ENCODE data around the gene LPP.

The LPP gene

GRCh38 chr3:188729422-188729821 lies 575.5 kb downstream of the LPP start:
- no peak for DNase-seq

- DNase-seq, result no peak
Measured at GRCh38 chr3:188734395-188734794, 580.4 kb downstream of the LPP start.

- no peak for DNase-seq
Measured at GRCh38 chr3:188739511-188739910, 585.6 kb downstream of the LPP start.

- no peak for DNase-seq
Measured at GRCh38 chr3:188740010-188740409, 586.1 kb downstream of the LPP start.

- no peak for DNase-seq
Measured at GRCh38 chr3:188742755-188743550, 589.0 kb downstream of the LPP start.

- no peak for DNase-seq
Measured at GRCh38 chr3:188744166-188744565, 590.2 kb downstream of the LPP start.

- no peak for DNase-seq
Measured at GRCh38 chr3:188745031-188745430, 591.1 kb downstream of the LPP start.

- DNase-seq, result no peak
Measured at GRCh38 chr3:188746291-188746783, 592.4 kb downstream of the LPP start.

GRCh38 chr3:188747489-188747888 lies 593.5 kb downstream of the LPP start:
- no peak for DNase-seq

- no peak for DNase-seq
Measured at GRCh38 chr3:188749010-188749617, 595.2 kb downstream of the LPP start.

- DNase-seq, result no peak
Measured at GRCh38 chr3:188749830-188750229, 595.9 kb downstream of the LPP start.

- DNase-seq, result no peak
Measured at GRCh38 chr3:188750617-188751016, 596.7 kb downstream of the LPP start.

GRCh38 chr3:188752850-188753249 lies 598.9 kb downstream of the LPP start:
- no peak for DNase-seq

- no peak for DNase-seq
Measured at GRCh38 chr3:188754267-188754666, 600.3 kb downstream of the LPP start.

GRCh38 chr3:188756241-188756640 lies 602.3 kb downstream of the LPP start:
- DNase-seq, result no peak

- DNase-seq, result no peak
Measured at GRCh38 chr3:188759336-188760005, 605.5 kb downstream of the LPP start.

- DNase-seq, result no peak
Measured at GRCh38 chr3:188760408-188760807, 606.5 kb downstream of the LPP start.

- DNase-seq, result no peak
Measured at GRCh38 chr3:188761439-188761838, 607.5 kb downstream of the LPP start.

GRCh38 chr3:188761964-188762363 lies 608.0 kb downstream of the LPP start:
- no peak for DNase-seq

GRCh38 chr3:188764609-188765008 lies 610.7 kb downstream of the LPP start:
- DNase-seq, result peak; percentile 21

GRCh38 chr3:188769831-188770230 lies 615.9 kb downstream of the LPP start:
- no peak for DNase-seq

- no peak for DNase-seq
Measured at GRCh38 chr3:188772886-188773285, 618.9 kb downstream of the LPP start.

GRCh38 chr3:188775412-188775811 lies 621.5 kb downstream of the LPP start:
- no peak for DNase-seq

- DNase-seq, result no peak
Measured at GRCh38 chr3:188776447-188776846, 622.5 kb downstream of the LPP start.

Data from midbrain (tissue), 1 donor.